HFFc6 (cell line): ENCODE measurements around the gene OPCML. TPM values are rescaled to one million over a fixed set of nuclear protein-coding genes. Genes with fewer than 3 reads are reported as not detected.

Experiments used
- DNase-seq: peaks from one replicate; pipeline ENCODE4 v3.0.0-alpha.2; 2018
- H3K27ac Mint-ChIP-seq: 2 replicates; pipeline ENCODE4 v1.8.0; 2020; ENCODE audit warnings: mild to moderate bottlenecking, mixed read lengths
- H3K27me3 Mint-ChIP-seq: 2 replicates; pipeline ENCODE4 v1.8.0; 2021; ENCODE audit warnings: mild to moderate bottlenecking, moderate library complexity, mixed read lengths; ENCODE audit not compliant: insufficient read depth
- H3K36me3 Mint-ChIP-seq: 2 replicates; pipeline ENCODE4 v1.8.0; 2021; ENCODE audit warnings: low read depth, mixed read lengths
- H3K4me1 Mint-ChIP-seq: 2 replicates; pipeline ENCODE4 v1.8.0; 2020; ENCODE audit warnings: low read depth, mixed read lengths
- H3K4me3 Mint-ChIP-seq: 2 replicates; pipeline ENCODE4 v1.8.0; 2020; ENCODE audit warnings: mild to moderate bottlenecking, moderate library complexity, mixed read lengths
- H3K9me3 Mint-ChIP-seq: 2 replicates; pipeline ENCODE4 v1.8.0; 2020; ENCODE audit warnings: mild to moderate bottlenecking, mixed read lengths
- CTCF ChIP-seq: fragments of 200-600 bp; sonication (generic); IDR thresholded peaks from 2 replicates; pipeline ENCODE4 v1.5.0; 2021; ENCODE audit warnings: antibody characterized with exemption, mild to moderate bottlenecking
- total RNA-seq, 6 experiments: library from RNA; stranded (reverse); fragmentation: NEBNext Ultra II Directional; extraction: Animal tissue kit (Norgen Biotek cat#: 25700); gene quantifications; 2 replicates in 1 of 6; 3 replicates in 5 of 6; pipeline ENCODE4 v1.2.3, GENCODE V29; 2021

The OPCML gene
- total RNA-seq, 6 experiments from 2014 or later: 0.11 to 1.7 (median 0.33) TPM

- Mint-ChIP-seq H3K9me3 (peaks cover 56% of the 10 kb centered on the region), H3K27me3 (no peaks in the 10 kb centered on the region), H3K27ac (no peak overlapping the region), H3K36me3 (no peaks in the 10 kb centered on the region; the same call in 1 of the 2 replicates), H3K4me1 (no peaks in the 10 kb centered on the region), H3K4me3 (no peak overlapping the region)
- no peak for DNase-seq
- TF ChIP-seq CTCF: no peak
These were observed 395.0 kb downstream of the OPCML start for GRCh38 chr11:133137270-133137669.

GRCh38 chr11:133136376-133136775, 395.9 kb downstream of the OPCML start:
- DNase-seq: no peak
- Mint-ChIP-seq H3K36me3 (no peaks in the 10 kb centered on the region; the same call in 1 of the 2 replicates), H3K27me3 (no peaks in the 10 kb centered on the region), H3K27ac (no peak overlapping the region), H3K4me3 (no peak overlapping the region), H3K9me3 (peaks cover 50% of the 10 kb centered on the region), H3K4me1 (no peaks in the 10 kb centered on the region)
- TF ChIP-seq CTCF: no peak

DNA sequence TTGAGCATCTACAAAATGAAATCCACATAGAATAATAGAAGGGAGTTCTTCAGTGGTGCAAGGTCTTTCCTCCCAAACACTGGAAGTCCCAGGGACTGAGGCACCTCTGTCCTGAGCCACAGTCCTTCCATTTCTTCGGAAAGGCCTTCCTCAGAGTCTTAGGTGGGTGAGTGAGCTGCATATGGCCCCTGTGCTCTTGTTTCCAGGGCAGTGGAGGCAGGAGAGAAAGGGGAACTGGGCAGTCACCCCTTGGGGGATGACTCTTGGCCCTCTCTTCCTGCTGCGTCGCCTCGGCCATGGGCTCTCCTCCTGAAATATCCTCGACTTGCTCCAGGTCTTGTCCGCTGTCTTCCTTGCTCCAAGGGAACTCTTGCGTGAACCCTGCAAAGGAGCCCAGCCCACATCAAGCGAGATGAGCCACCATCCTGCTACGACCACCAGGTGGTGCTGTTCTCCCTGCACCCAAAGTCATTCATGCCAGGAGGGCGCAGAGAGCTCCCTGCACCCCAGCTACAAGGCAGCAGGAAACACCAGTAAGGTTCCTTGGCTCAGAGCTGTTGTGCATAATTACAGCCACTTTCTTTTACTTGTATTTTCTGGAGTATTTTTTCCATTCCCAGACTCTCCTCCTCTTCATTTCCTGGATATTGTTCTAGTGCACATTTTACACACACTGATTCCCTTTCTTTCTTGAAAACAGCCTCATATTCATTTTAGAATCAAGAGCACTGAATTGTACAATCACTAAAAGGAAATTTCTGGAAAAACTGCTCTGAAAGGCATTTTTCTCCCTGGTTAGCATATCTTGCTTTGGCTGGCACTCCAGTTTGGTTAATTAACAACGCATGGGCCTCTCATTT, 397.8 kb downstream of the OPCML start:
- Mint-ChIP-seq H3K4me3 (no peak overlapping the region), H3K27me3 (no peaks in the 10 kb centered on the region), H3K4me1 (no peaks in the 10 kb centered on the region), H3K36me3 (no peaks in the 10 kb centered on the region; the same call in 1 of the 2 replicates), H3K27ac (no peak overlapping the region), H3K9me3 (peaks cover 38% of the 10 kb centered on the region)
- peak; percentile 76 for TF ChIP-seq CTCF
- no peak for DNase-seq

GRCh38 chr11:133133606-133134005, 398.7 kb downstream of the OPCML start:
- peaks cover 29% of the 10 kb centered on the region for H3K9me3 Mint-ChIP-seq
- no peak overlapping the region for H3K4me3 Mint-ChIP-seq
- no peak overlapping the region for H3K27ac Mint-ChIP-seq
- no peaks in the 10 kb centered on the region for H3K4me1 Mint-ChIP-seq
- no peaks in the 10 kb centered on the region for H3K27me3 Mint-ChIP-seq
- no peaks in the 10 kb centered on the region; the same call in 1 of the 2 replicates for H3K36me3 Mint-ChIP-seq
- no peak for TF ChIP-seq CTCF
- no peak for DNase-seq

GRCh38 chr11:133133050-133133449, 399.3 kb downstream of the OPCML start:
- Mint-ChIP-seq H3K36me3 (no peaks in the 10 kb centered on the region; the same call in 1 of the 2 replicates), H3K27ac (no peak overlapping the region), H3K9me3 (peaks cover 23% of the 10 kb centered on the region), H3K27me3 (no peaks in the 10 kb centered on the region), H3K4me1 (no peaks in the 10 kb centered on the region), H3K4me3 (no peak overlapping the region)
- no peak for TF ChIP-seq CTCF
- no peak for DNase-seq
